Loucy (cell line): ENCODE results near the gene MYL2.

ENCODE experiments used
- H2AFZ ChIP-seq: fragments of 200-600 bp; sonication (generic); 2 replicates; pipeline ENCODE4 v1.6.0; 2016; ENCODE audit warnings: antibody characterized with exemption, mild to moderate bottlenecking, low read length, moderate library complexity
- H3F3A ChIP-seq: fragments of 200-600 bp; 2 replicates; pipeline ENCODE4 v1.6.0; 2016; ENCODE audit warnings: antibody characterized with exemption, low read depth, mild to moderate bottlenecking
- H3K27me3 ChIP-seq: fragments of 200-600 bp; sonication (generic); 2 replicates; pipeline ENCODE4 v1.6.1; 2014; ENCODE audit warnings: low read length, mild to moderate bottlenecking; ENCODE audit not compliant: insufficient read depth, poor library complexity, severe bottlenecking
- H3K36me3 ChIP-seq: fragments of 200-600 bp; sonication (generic); 2 replicates; pipeline ENCODE4 v1.6.1; 2016; ENCODE audit warnings: low read length; ENCODE audit not compliant: insufficient read depth
- H3K4me1 ChIP-seq: fragments of 200-600 bp; sonication (generic); 2 replicates; pipeline ENCODE4 v1.5.1; 2014; ENCODE audit warnings: low read length, mild to moderate bottlenecking; ENCODE audit not compliant: insufficient read depth, poor library complexity, severe bottlenecking
- H3K4me2 ChIP-seq: fragments of 200-600 bp; sonication (generic); 2 replicates; pipeline ENCODE4 v1.6.0; 2014; ENCODE audit warnings: antibody characterized with exemption, low read length, low read depth, mild to moderate bottlenecking; ENCODE audit not compliant: poor library complexity, severe bottlenecking
- H3K4me3 ChIP-seq: fragments of 200-600 bp; sonication (generic); 2 replicates; pipeline ENCODE4 v1.5.1; 2014; ENCODE audit warnings: low read length, mild to moderate bottlenecking, mixed read lengths; ENCODE audit not compliant: poor library complexity, severe bottlenecking
- H3K79me2 ChIP-seq: fragments of 200-600 bp; sonication (generic); 2 replicates; pipeline ENCODE4 v1.6.1; 2014; ENCODE audit warnings: low read length; ENCODE audit not compliant: insufficient read depth
- H3K9ac ChIP-seq: fragments of 200-600 bp; sonication (generic); 2 replicates; pipeline ENCODE4 v1.6.0; 2014; ENCODE audit warnings: mild to moderate bottlenecking, low read depth, low read length, moderate library complexity; ENCODE audit not compliant: poor library complexity, severe bottlenecking
- H3K9me2 ChIP-seq: fragments of 200-600 bp; sonication (generic); replicated peaks from 2 replicates; pipeline ENCODE4 v1.6.1; 2016; ENCODE audit warnings: low read depth, low read length, mixed read lengths
- H3K9me3 ChIP-seq: fragments of 200-600 bp; sonication (generic); 2 replicates; pipeline ENCODE4 v1.6.1; 2014; ENCODE audit warnings: mild to moderate bottlenecking, antibody characterized with exemption, low read length, low read depth; ENCODE audit not compliant: insufficient read depth
- H4K20me1 ChIP-seq: fragments of 200-600 bp; sonication (generic); 2 replicates; pipeline ENCODE4 v1.6.0; 2014; ENCODE audit warnings: antibody characterized with exemption, low read length, mild to moderate bottlenecking; ENCODE audit not compliant: insufficient read depth, poor library complexity, severe bottlenecking
- EZH2phosphoT487 ChIP-seq: fragments of 200-600 bp; IDR thresholded peaks from 2 replicates; pipeline ENCODE4 v1.6.1; 2018; ENCODE audit warnings: antibody characterized with exemption, mild to moderate bottlenecking, moderate library complexity, borderline replicate concordance
- TF ChIP-seq, protein P1 (sequence below): fragments of 200-600 bp; sonication (generic); conservative IDR thresholded peaks from 2 replicates; pipeline ENCODE4 v1.5.1; 2014; ENCODE audit warnings: mild to moderate bottlenecking, antibody characterized with exemption, low read length

The MYL2 gene

DNA sequence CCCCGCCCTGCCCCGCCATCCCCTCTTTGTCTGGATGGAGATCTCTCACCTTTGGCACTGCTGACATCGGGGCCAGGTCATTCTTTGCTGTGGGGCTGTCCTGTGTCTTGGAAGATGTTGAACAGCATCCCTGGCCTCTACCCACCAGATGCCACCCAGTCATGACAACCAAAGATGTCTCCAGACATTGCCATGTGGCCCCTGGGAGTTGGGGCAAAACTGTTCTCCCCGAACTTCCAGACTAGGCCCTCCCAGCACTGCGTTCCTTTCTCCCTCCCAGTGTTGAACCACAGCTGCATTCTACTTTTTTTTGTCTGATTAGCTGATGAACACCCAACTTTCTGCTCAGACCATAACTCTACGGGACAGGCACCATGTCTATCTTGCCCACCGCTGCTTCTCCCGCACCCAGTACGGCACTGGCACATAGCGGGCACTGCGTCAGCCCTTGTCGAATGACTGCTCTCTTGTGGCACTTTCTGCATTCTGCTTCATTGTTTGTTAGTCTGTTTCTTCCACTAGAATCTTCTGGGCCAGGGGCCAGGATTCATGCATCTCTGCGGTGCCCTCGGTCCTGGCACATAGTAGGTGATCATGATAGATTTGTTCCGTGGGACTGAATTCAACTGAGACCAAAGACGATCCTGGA is 13.1 kb upstream of the MYL2 start:
- Histone ChIP-seq H2AFZ (no peak overlapping the region), H3K9me2 (no peaks in the 10 kb centered on the region), H3K36me3 (no peaks in the 10 kb centered on the region), H3K9ac (no peak overlapping the region), H3K4me3 (no peak overlapping the region), H4K20me1 (no peaks in the 10 kb centered on the region), H3K79me2 (no peaks in the 10 kb centered on the region), H3K4me2 (no peak overlapping the region), H3K27me3 (no peaks in the 10 kb centered on the region), H3F3A (no peaks in the 10 kb centered on the region), H3K9me3 (no peaks in the 10 kb centered on the region), H3K4me1 (no peaks in the 10 kb centered on the region)
- TF ChIP-seq, protein P1, sequence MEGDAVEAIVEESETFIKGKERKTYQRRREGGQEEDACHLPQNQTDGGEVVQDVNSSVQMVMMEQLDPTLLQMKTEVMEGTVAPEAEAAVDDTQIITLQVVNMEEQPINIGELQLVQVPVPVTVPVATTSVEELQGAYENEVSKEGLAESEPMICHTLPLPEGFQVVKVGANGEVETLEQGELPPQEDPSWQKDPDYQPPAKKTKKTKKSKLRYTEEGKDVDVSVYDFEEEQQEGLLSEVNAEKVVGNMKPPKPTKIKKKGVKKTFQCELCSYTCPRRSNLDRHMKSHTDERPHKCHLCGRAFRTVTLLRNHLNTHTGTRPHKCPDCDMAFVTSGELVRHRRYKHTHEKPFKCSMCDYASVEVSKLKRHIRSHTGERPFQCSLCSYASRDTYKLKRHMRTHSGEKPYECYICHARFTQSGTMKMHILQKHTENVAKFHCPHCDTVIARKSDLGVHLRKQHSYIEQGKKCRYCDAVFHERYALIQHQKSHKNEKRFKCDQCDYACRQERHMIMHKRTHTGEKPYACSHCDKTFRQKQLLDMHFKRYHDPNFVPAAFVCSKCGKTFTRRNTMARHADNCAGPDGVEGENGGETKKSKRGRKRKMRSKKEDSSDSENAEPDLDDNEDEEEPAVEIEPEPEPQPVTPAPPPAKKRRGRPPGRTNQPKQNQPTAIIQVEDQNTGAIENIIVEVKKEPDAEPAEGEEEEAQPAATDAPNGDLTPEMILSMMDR: no peak
- no peak for TF ChIP-seq EZH2phosphoT487

DNA sequence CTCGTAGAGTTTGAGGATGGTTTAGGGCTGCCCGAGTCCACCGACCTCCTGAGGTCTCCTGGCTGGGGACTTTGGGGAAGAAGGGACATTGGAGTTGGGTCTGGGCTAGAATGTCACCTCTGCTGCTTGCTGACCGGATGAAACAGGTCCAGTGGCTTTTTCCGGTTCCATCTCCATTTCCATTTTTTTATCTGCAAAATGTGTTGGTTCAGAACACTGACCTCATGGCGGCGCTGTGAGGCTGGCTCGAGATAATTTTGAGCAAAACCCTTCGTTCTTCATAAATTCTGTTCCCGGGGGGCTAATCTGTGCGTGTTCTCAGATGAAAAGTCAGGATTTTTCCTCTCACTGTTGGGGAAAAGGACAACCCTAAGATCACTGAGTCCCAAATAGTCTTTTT is 11.7 kb upstream of the MYL2 start:
- H3K9me2 ChIP-seq: no peaks in the 10 kb centered on the region
- no peaks in the 10 kb centered on the region for H3K27me3 ChIP-seq
- H3K9ac ChIP-seq: no peak overlapping the region
- no peaks in the 10 kb centered on the region for H3K4me1 ChIP-seq
- H3F3A ChIP-seq: no peaks in the 10 kb centered on the region
- no peaks in the 10 kb centered on the region for H4K20me1 ChIP-seq
- H3K4me3 ChIP-seq: no peak overlapping the region
- no peak overlapping the region for H3K4me2 ChIP-seq
- H3K79me2 ChIP-seq: no peaks in the 10 kb centered on the region
- TF ChIP-seq, protein P1: peak; percentile 56
- no peak for TF ChIP-seq EZH2phosphoT487
- no peaks in the 10 kb centered on the region for H3K9me3 ChIP-seq
- no peak overlapping the region for H2AFZ ChIP-seq
- H3K36me3 ChIP-seq: no peaks in the 10 kb centered on the region

DNA sequence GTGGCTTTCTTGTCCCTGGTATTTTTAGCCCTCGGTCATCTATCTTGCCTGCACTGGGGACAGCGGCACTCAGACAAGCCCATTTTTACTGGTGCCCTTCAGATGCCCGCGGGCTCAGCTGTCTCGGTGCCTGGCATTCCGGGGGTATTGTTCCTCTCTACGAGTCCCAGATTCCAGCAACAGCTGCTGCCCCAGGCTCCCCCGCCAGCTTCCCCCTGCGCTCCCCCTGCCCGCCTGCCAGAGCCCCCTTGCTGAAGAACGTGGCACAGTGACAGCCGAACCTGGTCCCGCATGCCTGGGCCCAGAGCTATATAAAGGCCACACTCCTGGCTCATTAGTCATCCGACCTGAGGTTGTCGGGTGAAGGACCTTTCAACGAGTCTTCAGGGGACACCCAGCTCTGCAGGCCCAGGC is 10.9 kb upstream of the MYL2 start:
- Histone ChIP-seq H3K27me3 (no peaks in the 10 kb centered on the region), H4K20me1 (no peaks in the 10 kb centered on the region), H3F3A (no peaks in the 10 kb centered on the region), H3K36me3 (no peaks in the 10 kb centered on the region), H3K4me1 (no peaks in the 10 kb centered on the region), H2AFZ (no peak overlapping the region), H3K4me2 (no peak overlapping the region), H3K9me3 (no peaks in the 10 kb centered on the region), H3K79me2 (no peaks in the 10 kb centered on the region), H3K9ac (no peak overlapping the region), H3K9me2 (no peaks in the 10 kb centered on the region), H3K4me3 (no peak overlapping the region)
- TF ChIP-seq, protein P1: no peak
- no peak for TF ChIP-seq EZH2phosphoT487
